ENCODE results near the gene TTLL7.

DNA sequence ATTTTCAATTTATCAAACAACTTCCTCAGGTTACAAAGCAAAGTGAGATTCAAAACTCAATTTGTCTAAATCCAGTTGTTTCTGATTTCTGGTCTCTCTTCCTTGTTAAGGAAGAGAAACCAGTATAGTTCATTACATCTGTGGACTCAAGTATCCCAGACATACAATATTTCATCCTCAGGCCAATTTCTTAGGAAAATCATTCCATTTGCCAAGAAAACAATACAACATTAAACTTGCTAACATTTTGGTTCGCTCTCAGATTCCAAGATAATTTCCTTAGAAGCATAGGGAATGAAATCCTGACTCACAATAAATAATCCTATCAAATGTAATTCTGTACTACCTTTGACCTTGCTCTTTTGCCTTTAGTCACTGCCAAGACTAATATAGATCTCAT, 11.2 kb upstream of the TTLL7 start:
- TF ChIP-seq EP300 (conservative IDR thresholded peaks at IDR 0.05; ENCODE audit: poor library complexity, severe bottlenecking) (no peak), EZH2 (IDR thresholded peaks at IDR 0.05; ENCODE audit: borderline replicate concordance, insufficient read depth, low read length, poor library complexity, severe bottlenecking) (no peak)
- TF ChIP-seq, protein P1, sequence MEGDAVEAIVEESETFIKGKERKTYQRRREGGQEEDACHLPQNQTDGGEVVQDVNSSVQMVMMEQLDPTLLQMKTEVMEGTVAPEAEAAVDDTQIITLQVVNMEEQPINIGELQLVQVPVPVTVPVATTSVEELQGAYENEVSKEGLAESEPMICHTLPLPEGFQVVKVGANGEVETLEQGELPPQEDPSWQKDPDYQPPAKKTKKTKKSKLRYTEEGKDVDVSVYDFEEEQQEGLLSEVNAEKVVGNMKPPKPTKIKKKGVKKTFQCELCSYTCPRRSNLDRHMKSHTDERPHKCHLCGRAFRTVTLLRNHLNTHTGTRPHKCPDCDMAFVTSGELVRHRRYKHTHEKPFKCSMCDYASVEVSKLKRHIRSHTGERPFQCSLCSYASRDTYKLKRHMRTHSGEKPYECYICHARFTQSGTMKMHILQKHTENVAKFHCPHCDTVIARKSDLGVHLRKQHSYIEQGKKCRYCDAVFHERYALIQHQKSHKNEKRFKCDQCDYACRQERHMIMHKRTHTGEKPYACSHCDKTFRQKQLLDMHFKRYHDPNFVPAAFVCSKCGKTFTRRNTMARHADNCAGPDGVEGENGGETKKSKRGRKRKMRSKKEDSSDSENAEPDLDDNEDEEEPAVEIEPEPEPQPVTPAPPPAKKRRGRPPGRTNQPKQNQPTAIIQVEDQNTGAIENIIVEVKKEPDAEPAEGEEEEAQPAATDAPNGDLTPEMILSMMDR (IDR thresholded peaks at IDR 0.05; ENCODE audit: poor library complexity, severe bottlenecking) = no peak
